Measurements from ENCODE around the gene PTPRU.

Gene PTPRU

DNA sequence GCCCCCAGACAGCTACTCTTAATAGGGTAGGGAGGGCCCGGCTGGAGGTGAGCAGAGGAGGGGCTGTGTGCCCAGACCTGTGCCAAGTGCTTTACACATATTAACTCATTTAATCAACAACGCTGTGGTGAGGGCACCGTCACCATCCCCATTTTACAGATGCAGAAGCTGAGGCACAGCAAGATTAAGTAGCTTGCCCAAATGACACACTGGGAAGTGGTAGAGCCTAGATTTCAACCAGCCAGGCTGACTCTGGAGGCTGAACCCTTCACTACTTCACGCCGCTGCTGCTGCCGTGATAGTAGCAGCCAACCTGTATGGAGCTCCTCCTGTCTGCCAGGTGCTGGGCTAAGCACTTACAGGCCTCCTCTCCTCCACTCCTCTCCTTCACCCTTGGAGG is 127.2 kb downstream of the PTPRU start:
- DNase-seq, result no peak

DNA sequence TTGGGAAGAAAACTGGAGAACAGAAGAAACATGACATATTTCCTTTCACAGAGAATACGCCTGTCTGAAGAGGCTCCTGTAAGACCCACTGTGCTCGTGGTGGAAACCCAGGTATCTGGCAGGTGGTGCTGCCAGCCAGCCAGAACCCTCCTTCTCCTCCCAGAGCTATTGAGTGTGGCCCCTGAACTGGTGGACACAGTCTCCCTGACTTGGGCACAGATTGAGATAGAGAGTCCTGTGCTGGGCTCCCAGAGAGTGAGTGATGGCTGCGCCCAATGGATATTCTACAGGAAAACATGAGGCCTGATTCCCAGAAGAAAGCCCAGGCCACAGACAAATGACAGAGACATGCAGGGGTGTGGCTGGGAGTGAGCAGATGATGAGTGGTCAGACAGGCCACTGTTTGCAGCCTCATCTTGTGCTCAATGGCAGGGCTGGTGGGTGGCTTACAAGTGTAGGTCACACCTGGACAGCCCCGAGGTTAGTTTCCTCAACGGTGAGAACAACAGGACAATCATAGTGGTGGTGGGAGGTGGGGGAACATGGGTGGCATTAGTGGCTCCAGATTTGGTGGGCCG is 127.9 kb downstream of the PTPRU start:
- no peak for DNase-seq
- in situ Hi-C loops (cut with HindIII; ENCODE audit: low pct_ligation_motif_present, low pct_unique_long_range_greater_than_20kb, low sequenced_read_pairs), result no loop called here

More for the DNA sequence above, 127.2 kb downstream of the PTPRU start:
- in situ Hi-C loops (cut with HindIII; ENCODE audit: low pct_ligation_motif_present, low pct_unique_long_range_greater_than_20kb, low sequenced_read_pairs), result no loop called here

DNA sequence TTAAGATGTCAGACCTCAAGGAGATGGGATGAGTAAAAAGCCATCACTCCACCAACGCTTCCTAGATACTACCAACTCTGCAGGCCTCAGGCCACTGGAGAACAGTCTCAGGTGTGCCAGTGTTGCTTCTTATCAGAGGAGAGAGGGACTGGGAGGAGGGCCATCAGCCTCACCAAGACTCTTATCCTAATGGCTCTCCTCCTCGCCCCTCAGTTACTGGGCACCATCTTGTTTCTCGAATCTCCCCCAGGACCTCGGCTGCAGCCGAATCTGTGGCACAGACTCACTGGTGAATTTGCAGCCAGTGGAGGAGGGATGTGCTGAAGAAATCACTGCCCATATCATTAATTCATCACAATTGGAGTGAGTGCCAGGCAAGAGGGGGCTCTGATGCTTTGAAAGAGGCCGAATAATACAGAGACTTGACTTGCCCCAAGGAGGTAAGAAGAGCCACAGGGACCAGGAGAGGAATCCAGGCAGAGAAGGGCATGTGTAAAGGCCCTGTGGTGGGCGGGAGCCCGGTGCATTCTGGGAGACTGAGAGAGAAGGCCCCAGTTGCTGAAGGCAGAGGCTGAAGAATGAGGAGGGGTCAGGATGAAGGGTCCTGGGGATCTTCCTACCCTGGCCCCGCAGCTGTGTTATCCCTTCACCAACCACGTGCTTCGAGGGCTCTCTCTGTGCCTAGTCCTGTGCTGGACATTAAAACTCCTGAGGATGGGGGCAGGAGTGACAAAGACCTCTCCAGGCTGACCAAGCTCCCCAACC is 129.8 kb downstream of the PTPRU start:
- in situ Hi-C loops (cut with HindIII; ENCODE audit: low pct_ligation_motif_present, low pct_unique_long_range_greater_than_20kb, low sequenced_read_pairs), result no loop called here
- DNase-seq, result no peak

DNA sequence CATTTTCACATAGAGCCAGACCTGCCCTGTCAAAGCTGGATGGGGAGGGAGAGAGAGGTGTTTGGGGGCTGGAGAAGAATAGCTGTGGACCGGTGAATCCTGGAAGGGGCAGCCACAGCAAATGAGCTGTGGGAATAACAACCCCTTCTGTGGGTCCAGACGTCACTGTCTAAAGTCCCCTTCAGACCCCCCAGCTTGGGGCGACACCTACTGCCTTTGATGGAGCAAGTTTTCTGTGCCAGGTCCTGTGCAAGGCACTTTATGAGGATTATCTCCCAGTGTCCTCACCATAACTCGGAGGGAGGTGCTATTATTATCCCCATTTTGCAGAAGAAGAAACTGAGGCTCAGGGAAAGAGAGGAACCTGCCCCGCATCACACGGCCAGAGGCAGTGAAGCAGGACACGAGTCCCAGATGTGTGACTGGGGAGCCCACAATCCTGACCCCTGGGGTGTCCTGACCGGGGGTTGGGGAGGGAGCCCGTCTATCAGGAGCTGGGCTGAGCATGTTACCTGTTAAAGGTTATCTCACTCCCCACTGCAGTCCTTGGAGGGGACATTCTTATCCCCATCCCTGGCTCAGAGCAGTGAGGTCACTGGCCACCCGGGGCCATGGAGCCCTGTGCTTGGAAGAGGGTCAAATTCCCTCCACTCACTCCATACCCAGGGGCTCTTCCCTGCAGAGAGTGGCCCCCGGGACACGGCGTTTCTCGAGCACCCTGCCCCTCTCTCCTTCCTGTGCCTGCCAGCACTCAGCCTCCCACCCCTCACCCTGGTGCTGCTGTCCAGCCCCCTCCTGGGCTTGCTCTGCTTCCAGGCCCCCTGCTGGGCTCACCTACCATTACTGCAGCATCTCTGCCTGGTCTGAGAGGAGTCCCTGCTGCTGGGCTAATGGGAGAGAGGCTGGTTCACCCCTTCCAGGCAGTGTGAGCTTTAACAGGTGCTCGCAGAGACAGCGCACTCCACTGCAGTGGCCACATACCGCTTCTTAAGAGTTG is 132.9 kb downstream of the PTPRU start:
- no peak for DNase-seq
- in situ Hi-C loops (cut with HindIII; ENCODE audit: low pct_ligation_motif_present, low pct_unique_long_range_greater_than_20kb, low sequenced_read_pairs), result no loop called here

DNA sequence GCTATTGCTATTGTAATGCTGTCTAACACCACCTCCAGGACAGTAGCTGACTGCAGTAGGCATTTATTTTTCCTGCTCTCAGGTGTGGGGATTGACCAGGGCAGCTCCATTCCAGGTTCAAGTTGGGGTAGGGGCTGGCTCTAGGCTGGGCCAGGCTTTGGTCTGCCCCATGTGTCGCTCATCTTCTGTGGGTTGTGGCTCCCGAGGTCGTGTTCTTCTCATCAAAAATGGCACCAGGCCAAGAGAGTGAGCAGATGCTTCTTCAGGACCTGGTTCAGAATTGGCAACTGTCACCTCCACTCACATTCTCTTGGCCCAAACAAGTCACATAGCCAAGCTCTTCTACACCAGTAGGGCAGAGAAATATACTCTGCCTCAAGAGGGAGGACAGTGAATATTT is 133.7 kb downstream of the PTPRU start:
- in situ Hi-C loops (cut with HindIII; ENCODE audit: low pct_ligation_motif_present, low pct_unique_long_range_greater_than_20kb, low sequenced_read_pairs), result no loop called here
- DNase-seq, result no peak

DNA sequence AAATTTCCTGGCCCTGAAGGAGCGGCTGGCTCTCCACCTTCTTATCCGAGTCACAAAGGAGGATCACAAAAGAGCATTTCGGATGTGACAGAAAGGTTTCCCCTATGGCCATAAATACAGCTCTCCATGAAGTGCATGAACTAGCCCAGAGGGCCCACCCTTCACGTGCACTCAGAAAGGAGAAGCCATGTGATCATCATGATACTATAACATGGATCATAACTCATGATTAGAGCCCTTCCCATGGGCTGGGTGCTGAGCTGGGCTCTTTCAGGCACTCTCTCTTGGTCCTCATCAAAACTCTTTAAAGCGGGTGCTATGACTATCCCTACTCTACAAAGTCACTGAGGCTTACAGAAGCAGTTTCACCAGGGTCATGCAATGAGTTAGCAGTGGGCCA is 135.0 kb downstream of the PTPRU start:
- no peak for DNase-seq
- in situ Hi-C loops (cut with HindIII; ENCODE audit: low pct_ligation_motif_present, low pct_unique_long_range_greater_than_20kb, low sequenced_read_pairs), result no loop called here

DNA sequence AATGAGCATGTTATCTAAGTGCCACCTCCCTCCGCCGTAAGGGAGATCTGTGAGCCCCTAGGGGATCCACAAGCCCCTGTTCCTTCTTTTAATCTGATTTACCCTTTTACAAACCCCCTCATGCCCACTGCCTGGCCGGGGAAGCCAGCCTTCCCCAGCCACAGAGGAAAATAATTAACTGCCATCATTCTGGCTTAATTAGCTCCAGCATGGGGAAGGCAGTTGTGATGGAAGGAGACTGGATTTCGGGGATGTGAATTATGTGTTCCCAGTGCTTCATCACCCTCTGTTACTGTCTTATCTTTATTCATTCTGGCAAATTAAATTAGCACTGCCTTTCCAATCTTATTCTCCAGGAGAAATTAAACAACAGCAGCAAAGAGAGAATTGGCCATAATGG is 135.8 kb downstream of the PTPRU start:
- in situ Hi-C loops (cut with HindIII; ENCODE audit: low pct_ligation_motif_present, low pct_unique_long_range_greater_than_20kb, low sequenced_read_pairs), result no loop called here
- DNase-seq, result no peak
